ENCODE data around the gene FGD2. TPM values are rescaled to one million over a fixed set of nuclear protein-coding genes. Genes with fewer than 3 reads are reported as not detected.

The FGD2 gene
- total and polyA plus RNA-seq, 10 of the 15 experiments (the other 5 are each of a cell fraction or from before 2014, with no cell fraction given), result 5.2 to 88.1 (median 33.2) TPM

- H3K27ac ChIP-seq (ENCODE audit: control insufficient read depth, insufficient read depth), result no peak overlapping the region
- intact Hi-C loops (cut with micrococcal nuclease; ENCODE audit: unreplicated experiment), result no loop called here
Measured at GRCh38 chr6:36998723-36999038, 6.8 kb upstream of the FGD2 start.

GRCh38 chr6:36999061-36999750, 6.2 kb upstream of the FGD2 start:
- Histone ChIP-seq H3K4me2 (ENCODE audit: control insufficient read depth, insufficient read depth) (no peak overlapping the region), H3K4me3 (no peak overlapping the region), H3K27ac (ENCODE audit: control insufficient read depth, insufficient read depth) (no peak overlapping the region), H3K27me3 (replicated peaks in 1 of 2; ENCODE audit: control insufficient read depth in 2 of 2, insufficient read depth in 2 of 2, low read length in 1 of 2) (no peaks in the 10 kb centered on the region), H2AFZ (ENCODE audit: control insufficient read depth, low read depth, low read length) (no peak overlapping the region), H3K9me3 (replicated peaks; ENCODE audit: control insufficient read depth, insufficient read depth, low read length) (no peaks in the 10 kb centered on the region), H3K4me1 (ENCODE audit: control insufficient read depth, insufficient read depth, low read length) (peaks cover 5% of the 10 kb centered on the region), H4K20me1 (ENCODE audit: control insufficient read depth, insufficient read depth) (no peaks in the 10 kb centered on the region), H3K9ac (ENCODE audit: control insufficient read depth, insufficient read depth, low read length) (no peak overlapping the region), H3K79me2 (ENCODE audit: control insufficient read depth, insufficient read depth, low read length) (no peaks in the 10 kb centered on the region), H3K36me3 (ENCODE audit: control insufficient read depth in 2 of 2, insufficient read depth in 2 of 2, low read length in 1 of 2) (no peaks in the 10 kb centered on the region)
- WGBS (ENCODE audit: insufficient coverage, insufficient replicate concordance, low lambda C conversion rate, missing lambda C conversion rate), result 43% methylated on average over 13 of the region's 15 CpGs
- ChIA-PET CTCF (no interaction called here), POLR2A (interaction anchor here (1.0 kb wide), 1 partner anchor 8 kb away, joined by 5 read pairs; no protein-coding TSS in a partner anchor), SMC1A (ENCODE audit: uncharacterized antibody, unreplicated experiment) (interaction anchor here (0.7 kb wide), 1 partner anchor 13 kb away, joined by 3 read pairs; the partner anchor contains the start of gene MTCH1), RAD21 (ENCODE audit: unreplicated experiment) (no interaction called here)
- ATAC-seq (no peak; the same call in 2 of the 3 replicates), DNase-seq (ENCODE audit: low read depth, low spot score) (no peak), FAIRE-seq (no peak)
- intact Hi-C loops (cut with micrococcal nuclease; ENCODE audit: unreplicated experiment) (no loop called here), in situ Hi-C loops (cut with MboI) (no loop called here)
- BruUV-seq (replicated peaks), result no TSS peak
- TF ChIP-seq BHLHE40 (IDR thresholded peaks at IDR 0.05; ENCODE audit: borderline replicate concordance in 1 of 2, low read depth in 2 of 2, low read length in 1 of 2) (peak in 1 of 2 experiments; percentile 39; a peak in 1 of 4 replicates), MYB (IDR thresholded peaks at IDR 0.05; ENCODE audit: borderline replicate concordance, low read depth, low read length) (no peak)

More at GRCh38 chr6:36998723-36999038, 6.8 kb upstream of the FGD2 start:
- DNase-seq (ENCODE audit: low read depth, low spot score), result no peak
- Histone ChIP-seq H3K79me2 (ENCODE audit: control insufficient read depth, insufficient read depth, low read length) (no peaks in the 10 kb centered on the region), H3K27me3 (replicated peaks in 1 of 2; ENCODE audit: control insufficient read depth in 2 of 2, insufficient read depth in 2 of 2, low read length in 1 of 2) (no peaks in the 10 kb centered on the region), H3K4me2 (ENCODE audit: control insufficient read depth, insufficient read depth) (no peak overlapping the region), H3K9ac (ENCODE audit: control insufficient read depth, insufficient read depth, low read length) (no peak overlapping the region), H3K36me3 (ENCODE audit: control insufficient read depth in 2 of 2, insufficient read depth in 2 of 2, low read length in 1 of 2) (no peaks in the 10 kb centered on the region), H4K20me1 (ENCODE audit: control insufficient read depth, insufficient read depth) (no peaks in the 10 kb centered on the region), H2AFZ (ENCODE audit: control insufficient read depth, low read depth, low read length) (no peak overlapping the region), H3K9me3 (replicated peaks; ENCODE audit: control insufficient read depth, insufficient read depth, low read length) (no peaks in the 10 kb centered on the region), H3K4me3 (no peak overlapping the region), H3K4me1 (ENCODE audit: control insufficient read depth, insufficient read depth, low read length) (no peaks in the 10 kb centered on the region)
- ATAC-seq, result no peak
- ChIA-PET SMC1A (ENCODE audit: uncharacterized antibody, unreplicated experiment) (no interaction called here), CTCF (no interaction called here), POLR2A (interaction anchor here (1.0 kb wide), 1 partner anchor 9 kb away, joined by 5 read pairs; no protein-coding TSS in a partner anchor), RAD21 (ENCODE audit: unreplicated experiment) (no interaction called here)
- TF ChIP-seq CHD4 (IDR thresholded peaks at IDR 0.05) (no peak), SUZ12 (IDR thresholded peaks at IDR 0.05; ENCODE audit: unreplicated experiment) (no peak), RAD21 (IDR thresholded peaks at IDR 0.05; ENCODE audit: insufficient read depth, low read depth, low read length) (no peak), BACH1 (IDR thresholded peaks at IDR 0.05; ENCODE audit: borderline replicate concordance) (no peak), NFIC (IDR thresholded peaks at IDR 0.05; ENCODE audit: low read depth, low read length) (no peak), ASH2L (IDR thresholded peaks at IDR 0.05; ENCODE audit: borderline replicate concordance, low read depth) (no peak)
- 74% methylated on average over 8 of the region's 8 CpGs for WGBS (ENCODE audit: insufficient coverage, insufficient replicate concordance, low lambda C conversion rate, missing lambda C conversion rate)
- no TSS peak for BruUV-seq (replicated peaks)
- in situ Hi-C loops (cut with MboI), result no loop called here
- no peak for FAIRE-seq
